ENCODE measurements around the gene SKP1.
"Not testable (repeated sequence)": the region's sequence is repeated elsewhere in the genome, so short reads cannot be mapped to it uniquely, and the experiment has no call there.

SKP1 gene

GRCh38 chr5:134176511-134177368, at the start of gene SKP1:
Gene SKP1 (minus strand): TSS chr5:134176950. CDS start chr5:134174022, 2,928 bp downstream.
- Histone ChIP-seq H3K36me3 (ENCODE audit: insufficient read depth, low read length) (peaks cover 15% of the 10 kb centered on the region), H3K9me3 (ENCODE audit: low read length) (no peaks in the 10 kb centered on the region), H3K4me1 (ENCODE audit: insufficient read depth, low read length) (peaks cover 22% of the 10 kb centered on the region), H3K4me3 (ENCODE audit: low read depth in 1 of 2, low read length in 2 of 2) (peak within 1 kb of the TSS; percentile 60 to 77), H3K27ac (ENCODE audit: low read depth, low read length) (peak within 1 kb of the TSS; percentile 94), H3K27me3 (ENCODE audit: control insufficient read depth in 1 of 2, insufficient read depth in 2 of 2, low read length in 2 of 2) (no peaks in the 10 kb centered on the region), H3K9ac (ENCODE audit: low read length) (peak within 1 kb of the TSS; percentile 74)

- Histone ChIP-seq H3K9ac (ENCODE audit: low read length) (peak within 1 kb of the TSS; percentile 99), H3K9me3 (ENCODE audit: low read length) (no peaks in the 10 kb centered on the region), H3K4me3 (ENCODE audit: low read depth in 1 of 2, low read length in 2 of 2) (peak within 1 kb of the TSS; percentile 94 to 99), H3K27me3 (ENCODE audit: control insufficient read depth in 1 of 2, insufficient read depth in 2 of 2, low read length in 2 of 2) (no peaks in the 10 kb centered on the region), H3K4me1 (ENCODE audit: insufficient read depth, low read length) (peaks cover 45% of the 10 kb centered on the region), H3K36me3 (ENCODE audit: insufficient read depth, low read length) (peaks cover under 1% of the 10 kb centered on the region), H3K27ac (ENCODE audit: low read depth, low read length) (peak within 1 kb of the TSS; percentile 100)
These were observed 49.2 kb upstream of the SKP1 start, which contains the start of gene PPP2CA for GRCh38 chr5:134225780-134226440. Gene PPP2CA (minus strand): TSS chr5:134226073. CDS start chr5:134225861, 212 bp downstream.

GRCh38 chr5:134224888-134225779, 48.4 kb upstream of the SKP1 start:
- H3K9ac ChIP-seq (ENCODE audit: low read length) = peak overlapping the region; percentile 99
- peak overlapping the region; percentile 94 to 99 for H3K4me3 ChIP-seq (ENCODE audit: low read depth in 1 of 2, low read length in 2 of 2)
- peaks cover 5% of the 10 kb centered on the region for H3K36me3 ChIP-seq (ENCODE audit: insufficient read depth, low read length)
- H3K27me3 ChIP-seq (ENCODE audit: control insufficient read depth in 1 of 2, insufficient read depth in 2 of 2, low read length in 2 of 2) = no peaks in the 10 kb centered on the region
- H3K4me1 ChIP-seq (ENCODE audit: insufficient read depth, low read length) = peaks cover 50% of the 10 kb centered on the region
- no peaks in the 10 kb centered on the region for H3K9me3 ChIP-seq (ENCODE audit: low read length)
- H3K27ac ChIP-seq (ENCODE audit: low read depth, low read length) = peak overlapping the region; percentile 100

- Histone ChIP-seq H3K36me3 (ENCODE audit: insufficient read depth, low read length) (peaks cover 5% of the 10 kb centered on the region), H3K27ac (ENCODE audit: low read depth, low read length) (peak overlapping the region; percentile 54), H3K27me3 (ENCODE audit: control insufficient read depth in 1 of 2, insufficient read depth in 2 of 2, low read length in 2 of 2) (no peaks in the 10 kb centered on the region), H3K4me3 (ENCODE audit: low read depth in 1 of 2, low read length in 2 of 2) (peak overlapping the region; percentile 7 to 94), H3K4me1 (ENCODE audit: insufficient read depth, low read length) (peaks cover 64% of the 10 kb centered on the region), H3K9me3 (ENCODE audit: low read length) (no peaks in the 10 kb centered on the region), H3K9ac (ENCODE audit: low read length) (peak overlapping the region; percentile 99)
These were observed 46.9 kb upstream of the SKP1 start for GRCh38 chr5:134223406-134224248.

GRCh38 chr5:134221690-134222089, 44.9 kb upstream of the SKP1 start:
- H3K4me3 ChIP-seq (ENCODE audit: low read depth in 1 of 2, low read length in 2 of 2) = peak overlapping the region in 1 of 2 donors; percentile 32
- H3K9me3 ChIP-seq (ENCODE audit: low read length); H3K27me3 ChIP-seq (ENCODE audit: control insufficient read depth in 1 of 2, insufficient read depth in 2 of 2, low read length in 2 of 2); H3K9ac ChIP-seq (ENCODE audit: low read length); H3K27ac ChIP-seq (ENCODE audit: low read depth, low read length); H3K36me3 ChIP-seq (ENCODE audit: insufficient read depth, low read length): not testable (repeated sequence)
- peaks cover 64% of the 10 kb centered on the region for H3K4me1 ChIP-seq (ENCODE audit: insufficient read depth, low read length)

- Histone ChIP-seq H3K27me3 (ENCODE audit: control insufficient read depth in 1 of 2, insufficient read depth in 2 of 2, low read length in 2 of 2) (no peaks in the 10 kb centered on the region), H3K9me3 (ENCODE audit: low read length) (no peaks in the 10 kb centered on the region), H3K36me3 (ENCODE audit: insufficient read depth, low read length) (peaks cover 3% of the 10 kb centered on the region), H3K27ac (ENCODE audit: low read depth, low read length) (no peak overlapping the region), H3K4me1 (ENCODE audit: insufficient read depth, low read length) (peaks cover 30% of the 10 kb centered on the region), H3K4me3 (ENCODE audit: low read depth in 1 of 2, low read length in 2 of 2) (no peak overlapping the region), H3K9ac (ENCODE audit: low read length) (no peak overlapping the region)
These were observed 39.0 kb upstream of the SKP1 start for GRCh38 chr5:134215757-134216156.

- H3K9ac ChIP-seq (ENCODE audit: low read length); H3K27me3 ChIP-seq (ENCODE audit: control insufficient read depth in 1 of 2, insufficient read depth in 2 of 2, low read length in 2 of 2); H3K4me3 ChIP-seq (ENCODE audit: low read depth in 1 of 2, low read length in 2 of 2); H3K9me3 ChIP-seq (ENCODE audit: low read length); H3K36me3 ChIP-seq (ENCODE audit: insufficient read depth, low read length); H3K27ac ChIP-seq (ENCODE audit: low read depth, low read length): not testable (repeated sequence)
- H3K4me1 ChIP-seq (ENCODE audit: insufficient read depth, low read length) = peaks cover 23% of the 10 kb centered on the region
These were observed 34.7 kb upstream of the SKP1 start for GRCh38 chr5:134211263-134212031.

- Histone ChIP-seq H3K4me1 (ENCODE audit: insufficient read depth, low read length) (peaks cover 23% of the 10 kb centered on the region), H3K36me3 (ENCODE audit: insufficient read depth, low read length) (peaks cover 5% of the 10 kb centered on the region), H3K9me3 (ENCODE audit: low read length) (no peaks in the 10 kb centered on the region), H3K4me3 (ENCODE audit: low read depth in 1 of 2, low read length in 2 of 2) (no peak overlapping the region), H3K9ac (ENCODE audit: low read length) (no peak overlapping the region), H3K27me3 (ENCODE audit: control insufficient read depth in 1 of 2, insufficient read depth in 2 of 2, low read length in 2 of 2) (no peaks in the 10 kb centered on the region), H3K27ac (ENCODE audit: low read depth, low read length) (no peak overlapping the region)
These were observed 32.9 kb upstream of the SKP1 start for GRCh38 chr5:134209477-134210245.

- H3K4me1 ChIP-seq (ENCODE audit: insufficient read depth, low read length) = peaks cover 23% of the 10 kb centered on the region
- H3K27ac ChIP-seq (ENCODE audit: low read depth, low read length) = no peak overlapping the region
- H3K36me3 ChIP-seq (ENCODE audit: insufficient read depth, low read length) = peaks cover 20% of the 10 kb centered on the region
- H3K4me3 ChIP-seq (ENCODE audit: low read depth in 1 of 2, low read length in 2 of 2) = no peak overlapping the region
- no peaks in the 10 kb centered on the region for H3K9me3 ChIP-seq (ENCODE audit: low read length)
- no peaks in the 10 kb centered on the region for H3K27me3 ChIP-seq (ENCODE audit: control insufficient read depth in 1 of 2, insufficient read depth in 2 of 2, low read length in 2 of 2)
- no peak overlapping the region for H3K9ac ChIP-seq (ENCODE audit: low read length)
These were observed 30.9 kb upstream of the SKP1 start for GRCh38 chr5:134207696-134208095.
